H1 (cell line): ENCODE measurements around the gene OR5D16. TPM values are rescaled to one million over a fixed set of nuclear protein-coding genes. Genes with fewer than 3 reads are reported as not detected.

Experiments
- CTCF ChIA-PET: fragments of 300-600 bp; sonication (Branson Sonifier 250); formaldehyde crosslinking; loops from one replicate; lab custom pipeline; 2021; ENCODE audit not compliant: partially characterized antibody; lab: Charles Lee
- POLR2A ChIA-PET: fragments of 300-600 bp; sonication (Branson Sonifier 250); formaldehyde crosslinking; loops from one replicate; lab custom pipeline; 2021; ENCODE audit warnings: inconsistent platforms; ENCODE audit not compliant: partially characterized antibody; lab: Charles Lee
- DNase-seq, 2 experiments: peaks; one replicate each; pipeline versions ENCODE4 v3.0.0 to v3.0.0-alpha.2; 2010 to 2022; ENCODE audit warnings: low spot score in 2 of 2, low read depth in 1 of 2, mixed read lengths in 1 of 2
- FAIRE-seq: peaks from 2 replicates; lab custom pipeline; 2011; peaks lifted over from hg19 to GRCh38; lab: Jason Lieb, UNC
- H2AFZ ChIP-seq: 2 replicates; pipeline ENCODE4 v1.8.1; 2012; ENCODE audit warnings: low read length, inconsistent platforms
- H2AK5ac ChIP-seq: 2 replicates; pipeline ENCODE4 v1.6.1; 2013; ENCODE audit warnings: low read depth, low read length
- H2BK120ac ChIP-seq: replicated peaks from 2 replicates; pipeline ENCODE3; 2013; ENCODE audit warnings: low read depth, low read length, inconsistent platforms
- H2BK12ac ChIP-seq: 2 replicates; pipeline ENCODE4 v1.6.1; 2013; ENCODE audit warnings: low read depth, low read length
- H2BK15ac ChIP-seq: 2 replicates; pipeline ENCODE4 v1.6.1; 2013; ENCODE audit warnings: low read length
- H2BK20ac ChIP-seq: 2 replicates; pipeline ENCODE4 v1.6.1; 2013; ENCODE audit warnings: low read length
- H2BK5ac ChIP-seq: 2 replicates; pipeline ENCODE4 v1.6.1; 2013; ENCODE audit warnings: low read depth, low read length
- H3K14ac ChIP-seq: 2 replicates; pipeline ENCODE4 v1.6.1; 2013; ENCODE audit warnings: inconsistent platforms; ENCODE audit not compliant: insufficient read length
- H3K18ac ChIP-seq: 2 replicates; pipeline ENCODE4 v1.6.1; 2013; ENCODE audit warnings: low read length; ENCODE audit errors: extremely low read depth
- H3K23ac ChIP-seq: 2 replicates; pipeline ENCODE4 v1.6.1; 2013; ENCODE audit warnings: inconsistent platforms; ENCODE audit not compliant: insufficient read length
- H3K23me2 ChIP-seq: 2 replicates; pipeline ENCODE4 v1.6.1; 2013; ENCODE audit warnings: low read depth, low read length
- H3K27ac ChIP-seq: 2 replicates; pipeline ENCODE4 v1.6.1; 2011; ENCODE audit warnings: low read depth, low read length, inconsistent platforms
- H3K27me3 ChIP-seq, 4 experiments: replicated peaks in 1 of 4; 1 replicate in 1 of 4; 2 replicates in 3 of 4; pipeline versions ENCODE4 v1.6.1 to v1.8.1; 2011 to 2013; ENCODE audit warnings: low read length in 3 of 4, mild to moderate bottlenecking in 3 of 4, inconsistent platforms in 2 of 4, mixed read lengths in 2 of 4, moderate library complexity in 1 of 4; ENCODE audit not compliant: control insufficient read depth in 3 of 4, insufficient read depth in 3 of 4; ENCODE audit errors: extremely low read depth in 1 of 4
- H3K36me3 ChIP-seq, 4 experiments: 2 replicates each; pipeline versions ENCODE4 v1.6.1 to v1.8.1; 2011 to 2013; ENCODE audit warnings: mild to moderate bottlenecking in 4 of 4, low read length in 3 of 4, moderate library complexity in 2 of 4, control low read depth in 1 of 4, inconsistent platforms in 1 of 4; ENCODE audit not compliant: insufficient read depth in 4 of 4, control insufficient read depth in 2 of 4
- H3K4ac ChIP-seq: replicated peaks from 2 replicates; pipeline ENCODE3; 2013; ENCODE audit warnings: low read length, low read depth, mixed read lengths, inconsistent platforms; ENCODE audit not compliant: insufficient read length
- H3K4me1 ChIP-seq, 4 experiments: replicated peaks in 1 of 4; 1 replicate in 1 of 4; 2 replicates in 3 of 4; pipeline versions ENCODE4 v1.6.1 to v1.8.1; 2011 to 2013; ENCODE audit warnings: low read length in 3 of 4, inconsistent platforms in 2 of 4, mixed read lengths in 1 of 4; ENCODE audit not compliant: insufficient read depth in 4 of 4, control insufficient read depth in 3 of 4
- H3K4me2 ChIP-seq, 2 experiments: 2 replicates each; pipeline versions ENCODE4 v1.6.1 to v1.8.1; 2011 to 2013; ENCODE audit warnings: low read depth in 2 of 2, low read length in 2 of 2, control low read depth in 1 of 2, inconsistent platforms in 1 of 2, mild to moderate bottlenecking in 1 of 2; ENCODE audit not compliant: insufficient read depth in 1 of 2
- H3K4me3 ChIP-seq, 4 experiments: fragments of 200-600, 300-600 bp in 1 of 4; sonication (generic), shearing (Covaris generic), sonication (Bioruptor Twin) in 1 of 4; 2 replicates each; pipeline versions ENCODE4 v1.5.1 to v1.8.1; 2011 to 2016; ENCODE audit warnings: low read length in 4 of 4, low read depth in 3 of 4, control low read depth in 2 of 4, inconsistent platforms in 2 of 4, mild to moderate bottlenecking in 2 of 4, mixed read lengths in 1 of 4, moderate library complexity in 1 of 4; ENCODE audit not compliant: insufficient read depth in 2 of 4; ENCODE audit errors: extremely low read depth in 1 of 4
- H3K56ac ChIP-seq: replicated peaks from 2 replicates; pipeline ENCODE3; 2013; ENCODE audit warnings: low read depth, mild to moderate bottlenecking, mixed read lengths, low read length, inconsistent platforms; ENCODE audit not compliant: insufficient read length
- H3K79me1 ChIP-seq: 2 replicates; pipeline ENCODE4 v1.6.1; 2013; ENCODE audit warnings: low read depth, low read length, control low read depth
- H3K79me2 ChIP-seq, 2 experiments: 2 replicates each; pipeline versions ENCODE4 v1.6.1 to v1.8.1; 2012 to 2013; ENCODE audit warnings: low read length in 2 of 2, mild to moderate bottlenecking in 2 of 2, inconsistent platforms in 1 of 2; ENCODE audit not compliant: insufficient read depth in 2 of 2, control insufficient read depth in 1 of 2
- H3K9ac ChIP-seq, 4 experiments: replicated peaks in 1 of 4; 1 replicate in 1 of 4; 2 replicates in 3 of 4; pipeline versions ENCODE4 v1.6.1 to v1.8.1; 2011 to 2013; ENCODE audit warnings: low read depth in 3 of 4, low read length in 3 of 4, control low read depth in 2 of 4, mild to moderate bottlenecking in 2 of 4, moderate library complexity in 2 of 4, inconsistent platforms in 1 of 4; ENCODE audit errors: extremely low read depth in 1 of 4
- H3K9me3 ChIP-seq, 2 experiments: 2 replicates each; pipeline versions ENCODE4 v1.6.1 to v1.8.1; 2012 to 2013; ENCODE audit warnings: mild to moderate bottlenecking in 2 of 2, moderate library complexity in 2 of 2, control low read depth in 1 of 2, inconsistent platforms in 1 of 2, low read depth in 1 of 2, low read length in 1 of 2, mixed read lengths in 1 of 2; ENCODE audit not compliant: insufficient read depth in 2 of 2
- H4K20me1 ChIP-seq, 2 experiments: replicated peaks in 1 of 2; 2 replicates each; pipeline versions ENCODE3 to v1.8.1; 2011 to 2013; ENCODE audit warnings: inconsistent platforms in 2 of 2, low read length in 2 of 2, mild to moderate bottlenecking in 1 of 2; ENCODE audit not compliant: insufficient read depth in 2 of 2, control insufficient read depth in 1 of 2
- H4K5ac ChIP-seq: 2 replicates; pipeline ENCODE4 v1.6.1; 2013; ENCODE audit warnings: low read length, low read depth, mixed read lengths, inconsistent platforms; ENCODE audit not compliant: insufficient read length
- H4K8ac ChIP-seq: 2 replicates; pipeline ENCODE4 v1.8.0; 2013; ENCODE audit warnings: mild to moderate bottlenecking, moderate library complexity, low read length, inconsistent platforms; ENCODE audit not compliant: insufficient read depth; ENCODE audit errors: extremely low read depth
- H4K91ac ChIP-seq: replicated peaks from 2 replicates; pipeline ENCODE3; 2013; ENCODE audit warnings: low read length, mixed read lengths, inconsistent platforms; ENCODE audit not compliant: insufficient read length
- CBX5 ChIP-seq: fragments of 300-800, 300-1000 bp; sonication (generic); IDR thresholded peaks from 2 replicates; pipeline ENCODE4 v1.7.1; 2016; ENCODE audit warnings: antibody characterized with exemption, low read length, low read depth
- CHD1 ChIP-seq: IDR thresholded peaks from 2 replicates; pipeline ENCODE4 v1.6.1; 2012; ENCODE audit warnings: low read depth, low read length, improper control_type of control experiment
- FOSL1 ChIP-seq: IDR thresholded peaks from 2 replicates; pipeline ENCODE4 v1.6.1; 2011; ENCODE audit warnings: mild to moderate bottlenecking, low read depth, low read length, moderate library complexity; ENCODE audit not compliant: insufficient read depth
- GTF2F1 ChIP-seq: IDR thresholded peaks from 2 replicates; pipeline ENCODE4 v1.6.1; 2012; ENCODE audit warnings: low read depth, low read length, improper control_type of control experiment, borderline replicate concordance
- JUND ChIP-seq: IDR thresholded peaks from 2 replicates; pipeline ENCODE4 v1.6.1; 2011; ENCODE audit warnings: mild to moderate bottlenecking, improper control_type of control experiment, low read length
- SIX5 ChIP-seq: IDR thresholded peaks from 2 replicates; pipeline ENCODE4 v1.6.1; 2011; ENCODE audit warnings: mild to moderate bottlenecking, low read depth, low read length
- SP1 ChIP-seq: IDR thresholded peaks from 2 replicates; pipeline ENCODE4 v1.6.1; 2011; ENCODE audit warnings: low read depth, low read length
- SP2 ChIP-seq: IDR thresholded peaks from 2 replicates; pipeline ENCODE4 v1.6.1; 2012; ENCODE audit warnings: mild to moderate bottlenecking, low read length, inconsistent platforms
- TCF12 ChIP-seq: IDR thresholded peaks from 2 replicates; pipeline ENCODE4 v1.6.1; 2011; ENCODE audit warnings: low read depth, mild to moderate bottlenecking, low read length
- WGBS, 2 experiments: shearing (Covaris generic) in 1 of 2; methylation state at CpG; one replicate each; pipeline versions ENCODE4 v1.1.6 to v1.1.7; 2013 to 2015; ENCODE audit warnings: low lambda C conversion rate in 2 of 2, mixed read lengths in 2 of 2, inconsistent platforms in 1 of 2, low coverage in 1 of 2, missing lambda C conversion rate in 1 of 2; ENCODE audit not compliant: insufficient replicate concordance in 2 of 2, insufficient coverage in 1 of 2, insufficient read length in 1 of 2; ENCODE audit errors: extremely low coverage in 1 of 2, missing lambda C conversion rate in 1 of 2; 5-methylcytosine and 5-hydroxymethylcytosine counted together
- polyA plus RNA-seq, 7 experiments: library from polyadenylated mRNA; depleted of rRNA in 3 of 7; stranded (reverse) in 5 of 7; unstranded in 2 of 7; fragments of >200 nt in 5 of 7; fragments of 200-250 nt in 2 of 7; gene quantifications; 1 replicate in 5 of 7; 2 replicates in 1 of 7; 4 replicates in 1 of 7; pipeline versions ENCODE4 v1.2.1 to v1.2.3, GENCODE V29; 2011 to 2013; ENCODE audit warnings: missing spikeins in 2 of 7, mixed read lengths in 2 of 7
- total RNA-seq: library from RNA; stranded (reverse); fragmentation: NEBNext Ultra II Directional; extraction: Animal tissue kit (Norgen Biotek cat#: 25700); gene quantifications from 2 replicates; pipeline ENCODE4 v1.2.1, GENCODE V29; 2021
- TF ChIP-seq, protein P1 (sequence below): IDR thresholded peaks from 2 replicates; pipeline ENCODE4 v1.6.1; 2012; ENCODE audit warnings: low read length, inconsistent platforms
- TF ChIP-seq, protein P2 (sequence below): IDR thresholded peaks from 2 replicates; pipeline ENCODE4 v1.6.1; 2011; ENCODE audit warnings: low read depth, mild to moderate bottlenecking, low read length; ENCODE audit not compliant: insufficient read depth

Gene OR5D16
- total and polyA plus RNA-seq, 2 of the 8 experiments (the other 6 are each of a cell fraction or from before 2014, with no cell fraction given): not detected

DNA sequence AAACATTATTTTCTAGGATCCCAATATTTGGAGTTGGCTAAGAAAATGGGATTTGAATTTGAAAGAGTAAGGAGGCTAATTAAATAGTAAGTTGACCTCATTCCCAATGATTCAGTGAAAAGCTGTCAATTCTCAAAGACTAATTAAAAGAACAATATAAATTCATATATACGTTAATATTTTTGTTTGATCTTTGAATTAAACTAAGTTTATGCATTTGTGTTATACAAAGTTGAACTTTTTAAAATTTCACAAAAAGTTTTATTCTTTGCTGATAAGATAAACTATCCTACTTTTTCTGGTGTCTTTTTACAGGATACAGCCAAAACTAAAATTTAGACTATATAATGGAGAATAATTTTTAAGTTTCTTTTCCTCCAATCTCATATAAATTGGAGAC lies 27.5 kb upstream of the OR5D16 start, which contains the start of gene OR5L1:
OR5L1 (plus strand) TSS at position 301 of the 400 bp plus-strand sequence. CDS start 100 bp downstream, outside the sequence.
- Histone ChIP-seq H3K4ac (no peak within 1 kb of the TSS), H2BK120ac (no peak within 1 kb of the TSS), H3K56ac (no peak within 1 kb of the TSS), H3K27ac (no peak within 1 kb of the TSS), H2AFZ (no peak within 1 kb of the TSS), H2BK20ac (no peak within 1 kb of the TSS), H3K4me2 (no peak within 1 kb of the TSS), H3K4me3 (no peak within 1 kb of the TSS), H3K9ac (no peak within 1 kb of the TSS), H2BK15ac (no peak within 1 kb of the TSS), H3K18ac (no peak within 1 kb of the TSS), H4K5ac (no peak within 1 kb of the TSS), H4K91ac (no peak within 1 kb of the TSS), H2BK5ac (no peak within 1 kb of the TSS), H3K14ac (no peak within 1 kb of the TSS), H3K79me2 (no peaks in the 10 kb centered on the region), H3K27me3 (no peaks in the 10 kb centered on the region), H3K9me3 (peaks cover 55 to 58% of the 10 kb centered on the region in 2 experiments), H2BK12ac (no peak within 1 kb of the TSS), H3K79me1 (no peaks in the 10 kb centered on the region), H3K23ac (no peak within 1 kb of the TSS), H3K36me3 (no peaks in the 10 kb centered on the region), H2AK5ac (no peak within 1 kb of the TSS), H4K8ac (no peak within 1 kb of the TSS), H4K20me1 (no peaks in the 10 kb centered on the region), H3K4me1 (no peaks in the 10 kb centered on the region), H3K23me2 (no peaks in the 10 kb centered on the region)
- WGBS, 2 experiments: 94% methylated on average over 1 of the region's 1 CpG; no CpG with 5 or more reads in 1 of the 2 experiments
- DNase-seq (no peak), FAIRE-seq (no peak)
- CTCF ChIA-PET: no interaction called here
- POLR2A ChIA-PET: no interaction called here
- no peak for TF ChIP-seq SP2
- TF ChIP-seq GTF2F1: no peak
- TF ChIP-seq CHD1: no peak
- TF ChIP-seq JUND: no peak
- no peak for TF ChIP-seq FOSL1
- no peak for TF ChIP-seq CBX5
- TF ChIP-seq, protein P1, sequence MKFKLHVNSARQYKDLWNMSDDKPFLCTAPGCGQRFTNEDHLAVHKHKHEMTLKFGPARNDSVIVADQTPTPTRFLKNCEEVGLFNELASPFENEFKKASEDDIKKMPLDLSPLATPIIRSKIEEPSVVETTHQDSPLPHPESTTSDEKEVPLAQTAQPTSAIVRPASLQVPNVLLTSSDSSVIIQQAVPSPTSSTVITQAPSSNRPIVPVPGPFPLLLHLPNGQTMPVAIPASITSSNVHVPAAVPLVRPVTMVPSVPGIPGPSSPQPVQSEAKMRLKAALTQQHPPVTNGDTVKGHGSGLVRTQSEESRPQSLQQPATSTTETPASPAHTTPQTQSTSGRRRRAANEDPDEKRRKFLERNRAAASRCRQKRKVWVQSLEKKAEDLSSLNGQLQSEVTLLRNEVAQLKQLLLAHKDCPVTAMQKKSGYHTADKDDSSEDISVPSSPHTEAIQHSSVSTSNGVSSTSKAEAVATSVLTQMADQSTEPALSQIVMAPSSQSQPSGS: no peak
- no peak for TF ChIP-seq TCF12
- TF ChIP-seq, protein P2, sequence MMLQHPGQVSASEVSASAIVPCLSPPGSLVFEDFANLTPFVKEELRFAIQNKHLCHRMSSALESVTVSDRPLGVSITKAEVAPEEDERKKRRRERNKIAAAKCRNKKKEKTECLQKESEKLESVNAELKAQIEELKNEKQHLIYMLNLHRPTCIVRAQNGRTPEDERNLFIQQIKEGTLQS: no peak
- no peak for TF ChIP-seq SP1
- no peak for TF ChIP-seq SIX5
